ENCODE measurements around the gene TATDN3. TPM values are rescaled to one million over a fixed set of nuclear protein-coding genes. Genes with fewer than 3 reads are reported as not detected.

The TATDN3 gene
- total and polyA plus RNA-seq, 2 of the 4 experiments (the other 2 are of a cell fraction) = 4.9 to 12.0 TPM

DNA sequence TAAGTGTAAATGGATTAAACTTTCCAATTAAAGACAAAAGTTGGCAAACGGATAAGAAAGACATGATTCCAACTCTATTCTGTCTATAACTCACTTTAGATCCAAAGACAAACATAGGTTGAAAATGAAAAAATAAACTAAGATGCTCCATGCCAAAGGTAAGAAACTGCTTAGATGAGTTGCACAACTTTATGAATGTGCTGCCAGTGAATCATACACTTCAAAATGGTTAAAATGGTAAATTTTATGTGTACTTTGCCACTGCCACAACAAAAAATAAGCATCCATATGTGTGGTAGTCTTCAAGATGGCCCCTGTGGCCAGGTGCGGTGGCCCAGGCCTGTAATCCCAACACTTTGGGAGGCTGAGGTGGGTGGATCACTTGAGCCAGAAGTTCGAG lies 45.1 kb upstream of the TATDN3 start:
- POLR2A ChIA-PET (ENCODE audit: unreplicated experiment) = no interaction called here
- dilution Hi-C loops (cut with HindIII; ENCODE audit: low sequenced_read_pairs, unreplicated experiment) (no loop called here), in situ Hi-C loops (cut with MboI; ENCODE audit: low sequenced_read_pairs) (no loop called here), intact Hi-C loops (cut with micrococcal nuclease) (no loop called here)
- H2AFZ ChIP-seq (replicated peaks; ENCODE audit: low read length, poor library complexity) = no peak overlapping the region
- H2BK5ac ChIP-seq (ENCODE audit: low read depth, low read length, poor library complexity, severe bottlenecking) = no peak overlapping the region
- no peaks in the 10 kb centered on the region for H3K9me3 ChIP-seq (ENCODE audit: control insufficient read depth, insufficient read depth, low read length)
- no peak overlapping the region for H2BK15ac ChIP-seq (ENCODE audit: low read depth, low read length)
- H3K36me3 ChIP-seq (ENCODE audit: control insufficient read depth, insufficient read depth, low read length) = no peaks in the 10 kb centered on the region
- no peak overlapping the region for H2BK20ac ChIP-seq (ENCODE audit: low read depth, low read length)
- CTCF ChIA-PET = no interaction called here
- ATAC-seq (ENCODE audit: low read depth) (no peak), DNase-seq (no peak)
- H3K23ac ChIP-seq (ENCODE audit: low read depth, low read length) = no peak overlapping the region
- no peak overlapping the region for H2AK9ac ChIP-seq (replicated peaks; ENCODE audit: low read depth, low read length, poor library complexity)
- no peak overlapping the region for H3K27ac ChIP-seq (ENCODE audit: insufficient read depth, low read length)
- H2AK5ac ChIP-seq (ENCODE audit: low read depth, low read length) = no peak overlapping the region
- peaks cover 4% of the 10 kb centered on the region for H3K4me1 ChIP-seq (ENCODE audit: control insufficient read depth, insufficient read depth, low read length)
- H3K14ac ChIP-seq (replicated peaks; ENCODE audit: low read depth, low read length) = no peak overlapping the region
- no TSS peak for BruUV-seq (replicated peaks)
- H4K5ac ChIP-seq (ENCODE audit: low read depth, low read length) = no peak overlapping the region
- no peak overlapping the region for H3K4me2 ChIP-seq (ENCODE audit: low read depth, low read length)
- no peak for TF ChIP-seq POLR2A (IDR thresholded peaks at IDR 0.05; ENCODE audit: low read depth, low read length)
- no peak for TF ChIP-seq FOS (IDR thresholded peaks at IDR 0.05; ENCODE audit: low read depth, low read length)
- TF ChIP-seq RFX5 (IDR thresholded peaks at IDR 0.05; ENCODE audit: low read depth, low read length) = no peak
- TF ChIP-seq RCOR1 (IDR thresholded peaks at IDR 0.05; ENCODE audit: insufficient replicate concordance, low read length) = no peak
- no peak for TF ChIP-seq BHLHE40 (IDR thresholded peaks at IDR 0.05; ENCODE audit: low read depth, low read length)
- TF ChIP-seq USF2 (IDR thresholded peaks at IDR 0.05; ENCODE audit: low read depth, low read length) = no peak
- TF ChIP-seq CEBPB (IDR thresholded peaks at IDR 0.05; ENCODE audit: low read depth, low read length) = peak; percentile 66; the same call in 1 of the 2 replicates
- TF ChIP-seq, protein P1, sequence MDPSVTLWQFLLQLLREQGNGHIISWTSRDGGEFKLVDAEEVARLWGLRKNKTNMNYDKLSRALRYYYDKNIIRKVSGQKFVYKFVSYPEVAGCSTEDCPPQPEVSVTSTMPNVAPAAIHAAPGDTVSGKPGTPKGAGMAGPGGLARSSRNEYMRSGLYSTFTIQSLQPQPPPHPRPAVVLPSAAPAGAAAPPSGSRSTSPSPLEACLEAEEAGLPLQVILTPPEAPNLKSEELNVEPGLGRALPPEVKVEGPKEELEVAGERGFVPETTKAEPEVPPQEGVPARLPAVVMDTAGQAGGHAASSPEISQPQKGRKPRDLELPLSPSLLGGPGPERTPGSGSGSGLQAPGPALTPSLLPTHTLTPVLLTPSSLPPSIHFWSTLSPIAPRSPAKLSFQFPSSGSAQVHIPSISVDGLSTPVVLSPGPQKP (IDR thresholded peaks at IDR 0.05; ENCODE audit: borderline replicate concordance, low read depth, low read length) = no peak
- no peak for TF ChIP-seq CHD1 (IDR thresholded peaks at IDR 0.05; ENCODE audit: low read depth, low read length)
- no peak overlapping the region for H3K4me3 ChIP-seq (ENCODE audit: insufficient read depth, low read depth, low read length)
- peaks cover 7% of the 10 kb centered on the region for H3K9me1 ChIP-seq (ENCODE audit: insufficient read depth, low read length)
- H3K4ac ChIP-seq (ENCODE audit: low read depth, low read length) = no peak overlapping the region
- no peak overlapping the region for H2BK120ac ChIP-seq (ENCODE audit: low read depth, low read length)
- H4K8ac ChIP-seq (ENCODE audit: low read depth in 2 of 2, low read length in 2 of 2) = no peak overlapping the region
- H3K9ac ChIP-seq (ENCODE audit: low read depth, low read length) = no peak overlapping the region
- WGBS, 2 experiments (ENCODE audit: extremely low coverage in 2 of 2, insufficient read length in 1 of 2) = no CpG with 5 or more reads among the region's 3 CpGs
- H3K56ac ChIP-seq (ENCODE audit: extremely low read depth, insufficient read depth, low read length) = no peak overlapping the region
- H4K20me1 ChIP-seq (ENCODE audit: insufficient read depth, low read length) = no peaks in the 10 kb centered on the region; the same call in 1 of the 2 replicates
- H3K79me1 ChIP-seq (ENCODE audit: low read depth in 1 of 2, low read length in 2 of 2) = peaks cover 8 to 18% of the 10 kb centered on the region in 2 experiments; a peak in 3 of 4 replicates
- no peak overlapping the region for H3K18ac ChIP-seq (ENCODE audit: low read depth, low read length)
- no peak overlapping the region for H4K91ac ChIP-seq (ENCODE audit: insufficient read depth, low read depth, low read length)
- no peaks in the 10 kb centered on the region for H3K27me3 ChIP-seq (ENCODE audit: control insufficient read depth, insufficient read depth, low read length)

Data from IMR-90 (cell line).